NCI-H2029 (cell line): ENCODE results near the gene ITPKA.

Source experiments
- DNase-seq: peaks from one replicate; lab custom pipeline; 2025; lab: John Stamatoyannopoulos, UW

ITPKA gene

GRCh38 chr15:41511331-41511898 lies 17.7 kb downstream of the ITPKA start:
- DNase-seq: no peak

DNA sequence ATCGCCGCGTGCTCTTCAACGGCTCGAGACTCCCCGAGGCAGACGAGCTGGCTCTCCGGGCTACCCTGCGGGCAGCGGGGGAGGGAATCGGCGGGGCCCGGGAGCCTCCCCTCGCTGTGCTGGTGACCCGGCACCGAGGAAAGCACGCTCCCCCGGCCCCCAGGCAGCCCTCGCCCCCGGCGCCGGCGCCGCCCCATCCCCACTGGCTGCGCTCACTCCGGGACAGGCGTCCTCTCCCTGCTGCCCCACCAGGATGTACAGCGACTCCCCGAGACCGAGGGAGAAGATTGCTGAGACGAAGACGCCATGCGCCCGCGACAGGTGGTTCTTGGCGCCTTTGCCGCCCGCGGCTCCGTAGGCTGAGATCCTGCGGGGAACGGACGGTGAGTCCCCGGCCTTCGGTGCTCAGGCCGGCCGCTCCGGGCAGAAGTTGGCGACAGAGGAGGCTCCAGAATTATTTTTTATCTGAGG lies 18.3 kb downstream of the ITPKA start:
- DNase-seq: no peak

GRCh38 chr15:41512512-41512939 lies 18.9 kb downstream of the ITPKA start:
- no peak for DNase-seq

DNA sequence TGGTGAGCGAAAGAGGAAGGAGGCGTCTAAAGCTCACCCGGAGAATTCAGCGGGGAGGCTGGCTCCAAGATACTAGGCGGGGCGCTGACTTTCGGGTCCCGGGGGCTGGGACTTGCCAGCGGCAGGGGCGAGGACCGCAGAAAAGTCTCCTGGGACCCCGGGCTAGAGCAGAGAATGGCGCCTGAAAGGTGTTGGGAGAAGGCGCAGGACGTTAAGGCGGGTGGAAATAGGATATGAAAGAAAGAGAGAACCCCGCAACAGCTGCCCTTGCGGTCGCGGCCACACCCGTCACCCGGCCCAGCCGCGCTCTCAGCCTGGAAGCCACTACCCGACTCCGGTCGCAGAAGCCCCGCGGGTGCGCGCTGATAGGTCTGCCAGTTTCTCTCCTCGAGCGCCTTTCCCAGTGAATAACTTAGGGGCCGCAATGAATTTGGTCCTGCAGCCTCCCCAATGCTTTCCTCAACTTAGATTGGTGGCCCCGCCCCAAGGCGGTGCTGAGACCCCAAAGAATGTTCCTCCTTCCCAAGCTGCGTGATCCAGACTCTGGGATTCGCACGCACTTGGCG lies 19.3 kb downstream of the ITPKA start:
- no peak for DNase-seq

DNA sequence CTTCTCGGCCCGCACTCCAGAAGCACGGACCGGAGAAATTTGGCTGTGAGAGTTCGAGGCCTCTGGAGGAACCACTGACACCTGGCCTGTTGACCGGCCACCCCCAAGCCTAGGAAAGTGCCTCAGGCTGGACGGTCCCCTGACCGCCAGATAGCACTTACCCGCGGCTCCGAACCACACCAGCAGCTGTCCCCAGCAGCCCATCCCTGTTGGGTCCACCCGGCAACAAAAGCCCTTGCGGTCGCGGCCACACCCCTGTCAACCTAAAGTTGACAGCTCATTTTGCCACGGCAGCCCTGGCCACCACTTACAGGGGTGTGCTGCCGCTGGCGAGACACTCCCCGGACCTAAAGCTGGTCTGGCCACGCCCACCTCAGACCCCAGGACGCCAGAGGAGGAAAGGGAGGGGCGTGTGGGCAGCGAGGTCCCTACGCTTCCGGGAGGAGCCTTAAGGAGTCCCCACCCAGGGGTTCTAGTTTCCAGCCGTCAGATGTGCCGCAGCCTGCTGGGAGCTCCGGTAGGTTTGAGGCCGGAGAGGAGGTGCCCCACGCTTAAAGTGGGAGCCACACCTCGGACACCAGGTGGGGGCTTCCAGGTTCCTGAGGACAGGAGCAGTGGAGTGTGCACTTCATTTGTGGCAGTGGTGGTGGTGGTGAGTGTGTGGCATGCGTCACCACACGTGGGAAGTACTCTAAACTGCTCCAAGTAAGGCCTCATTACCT lies 20.0 kb downstream of the ITPKA start, which contains the start of gene LTK:
LTK (minus strand) TSS at position 322 of the 722 bp plus-strand sequence; CDS start at position 204, 118 bp downstream.
- DNase-seq: no peak

- DNase-seq: no peak
These were observed 24.3 kb downstream of the ITPKA start for GRCh38 chr15:41517895-41518449.

GRCh38 chr15:41520636-41521035 lies 27.0 kb downstream of the ITPKA start:
- no peak for DNase-seq

GRCh38 chr15:41521614-41522013 lies 27.9 kb downstream of the ITPKA start:
- DNase-seq: no peak

DNA sequence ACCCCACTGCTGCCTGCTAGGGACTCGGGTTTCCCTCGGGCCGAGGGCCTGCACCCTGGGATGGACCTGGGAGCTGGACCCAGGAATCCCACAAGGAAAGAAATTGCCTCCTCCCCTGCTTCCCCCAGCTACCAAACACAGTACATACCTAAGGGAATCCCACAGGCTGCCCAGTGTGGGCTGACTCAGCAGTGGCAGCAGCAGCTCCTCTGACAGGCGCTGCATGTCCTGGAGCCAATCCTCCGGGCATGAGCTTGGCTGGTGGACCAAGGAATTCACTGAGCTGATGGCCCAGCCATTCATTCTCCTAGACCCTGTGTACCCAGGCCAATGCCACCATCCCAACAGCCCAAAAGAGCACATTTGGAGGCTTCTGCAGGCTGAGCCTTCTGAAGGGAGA lies 29.4 kb downstream of the ITPKA start:
- no peak for DNase-seq

- DNase-seq: no peak
These were observed 36.8 kb downstream of the ITPKA start for GRCh38 chr15:41530363-41530956.

DNA sequence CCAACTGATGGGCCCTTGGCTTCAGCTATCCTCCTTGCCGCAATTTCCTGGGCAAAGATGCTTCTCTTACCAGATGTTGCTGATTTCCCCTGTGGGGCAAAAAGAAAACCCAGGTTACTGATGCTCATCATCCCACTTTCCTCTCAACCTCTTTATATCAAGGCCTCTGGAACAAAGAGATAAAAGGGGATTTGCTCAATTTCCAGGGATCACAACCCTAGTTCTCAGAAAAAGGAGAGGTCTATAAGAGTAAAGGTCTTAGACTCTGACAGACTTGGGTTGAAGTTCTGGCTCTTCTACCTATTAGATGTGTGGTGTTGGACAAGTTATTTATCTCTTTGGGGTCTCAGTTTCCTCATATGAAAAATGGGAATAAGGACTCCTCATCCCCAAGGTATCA lies 41.9 kb downstream of the ITPKA start:
- no peak for DNase-seq

DNA sequence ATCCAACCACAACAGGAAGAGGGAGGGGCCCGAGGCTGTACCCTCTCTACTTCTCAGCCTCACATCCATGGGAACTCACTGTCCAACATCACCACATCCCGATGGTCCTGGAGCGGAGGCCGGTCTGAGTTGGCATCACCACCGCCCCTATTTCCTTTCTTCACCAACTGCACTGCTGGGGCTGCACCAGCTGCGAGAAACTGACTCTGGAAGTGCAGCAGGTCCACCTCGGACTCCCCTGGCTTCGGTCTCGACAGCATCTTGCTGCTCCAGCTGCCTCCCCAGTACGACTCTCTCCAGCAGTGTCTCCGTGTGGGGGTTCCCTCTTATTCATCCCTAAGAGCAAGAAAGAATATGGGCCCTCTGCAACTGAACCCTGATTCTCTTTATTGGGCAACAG lies 43.2 kb downstream of the ITPKA start:
- DNase-seq: no peak

GRCh38 chr15:41543521-41543870 lies 49.8 kb downstream of the ITPKA start:
- no peak for DNase-seq

GRCh38 chr15:41544650-41545015 lies 51.0 kb downstream of the ITPKA start:
- no peak for DNase-seq

DNA sequence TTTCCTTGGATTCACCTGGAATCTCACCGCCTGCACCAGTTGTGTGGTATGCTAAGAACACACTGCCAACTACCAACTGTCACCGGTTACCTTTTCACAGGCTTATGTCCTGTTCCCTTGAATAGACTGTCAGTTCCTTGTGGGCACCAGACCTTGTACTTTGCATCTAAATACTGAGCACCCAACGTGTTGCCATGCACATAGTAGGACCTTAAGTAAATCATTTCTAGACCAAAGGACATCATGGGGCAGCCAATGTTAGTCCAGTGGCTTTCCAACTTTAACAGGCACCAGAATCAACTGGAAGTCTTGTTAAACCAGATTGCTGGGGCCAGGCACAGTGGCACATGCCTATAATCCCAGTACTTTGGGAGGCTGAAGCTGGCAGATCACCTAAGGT lies 51.5 kb downstream of the ITPKA start:
- DNase-seq: no peak

DNA sequence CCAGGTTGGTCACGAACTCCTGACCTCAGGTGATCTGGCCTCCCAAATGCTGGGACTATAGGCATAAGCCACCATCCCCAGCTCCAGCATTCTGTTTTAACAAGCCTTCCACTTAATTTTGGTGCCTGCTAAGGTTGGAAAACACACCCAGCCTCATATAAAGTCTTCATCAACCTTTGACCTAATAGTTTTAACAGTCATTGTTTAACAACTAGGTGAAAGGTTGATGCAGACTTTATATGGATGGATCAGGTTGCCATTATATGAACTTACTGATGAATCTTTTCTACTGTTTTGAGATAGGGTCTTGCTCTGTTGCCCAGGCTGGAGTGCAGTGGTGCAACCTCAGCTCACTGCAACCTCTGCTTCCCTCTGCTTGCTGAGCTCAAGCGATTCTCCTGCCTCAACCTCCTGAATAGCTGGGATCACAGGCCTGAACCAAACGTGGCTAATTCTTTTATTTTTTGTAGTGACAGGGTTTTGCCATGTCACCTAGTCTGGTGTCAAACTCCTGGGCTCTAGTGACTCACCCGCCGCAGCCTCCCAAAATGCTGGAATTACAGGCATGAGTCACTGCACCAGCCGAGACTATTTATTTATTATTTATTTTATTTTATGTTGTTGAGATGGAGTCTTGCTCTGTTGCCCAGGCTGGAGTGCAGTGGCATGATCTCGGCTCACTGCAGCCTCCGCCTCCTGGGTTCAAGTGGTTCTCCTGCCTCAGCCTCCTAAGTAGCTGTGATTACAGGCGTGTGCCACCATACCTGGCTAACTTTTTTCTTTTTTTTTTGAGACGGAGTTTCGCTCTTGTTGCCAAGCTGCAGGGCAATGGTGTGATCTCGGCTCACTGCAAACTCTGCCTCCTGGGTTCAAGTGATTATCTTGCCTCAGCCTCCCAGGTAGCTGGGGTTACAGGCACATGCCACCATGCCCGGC lies 53.4 kb downstream of the ITPKA start:
- no peak for DNase-seq

- DNase-seq: no peak
These were observed 56.5 kb downstream of the ITPKA start for GRCh38 chr15:41550066-41550775.
